RWPE1 (cell line): ENCODE measurements around the gene CASKIN1.
A peak's percentile ranks its signal among the peaks of the same experiment; 100 is the strongest.

Experiments
- CTCF ChIA-PET: fragments of 350-600 bp; sonication (Branson Sonifier 250); formaldehyde crosslinking; extraction: SDS; loops from one replicate; lab custom pipeline; 2021; lab: Yijun Ruan, JAX
- POLR2A ChIA-PET: fragments of 400-600 bp; formaldehyde crosslinking; extraction: SDS; loops from one replicate; lab custom pipeline; 2020; ENCODE audit warnings: antibody characterized with exemption; ENCODE audit not compliant: low non-redundant PET; lab: Yijun Ruan, JAX
- DNase-seq: peaks from one replicate; pipeline ENCODE4 v3.0.0; 2012; ENCODE audit warnings: low spot score
- H3K27ac ChIP-seq: fragments of 450-650 bp; 2 replicates; pipeline ENCODE4 v1.5.1; 2017
- TF ChIP-seq, protein P1 (sequence below): fragments of 450-650 bp; conservative IDR thresholded peaks from 2 replicates; pipeline ENCODE4 v1.5.1; 2017; ENCODE audit warnings: low read depth, mild to moderate bottlenecking

Gene CASKIN1, protein sequence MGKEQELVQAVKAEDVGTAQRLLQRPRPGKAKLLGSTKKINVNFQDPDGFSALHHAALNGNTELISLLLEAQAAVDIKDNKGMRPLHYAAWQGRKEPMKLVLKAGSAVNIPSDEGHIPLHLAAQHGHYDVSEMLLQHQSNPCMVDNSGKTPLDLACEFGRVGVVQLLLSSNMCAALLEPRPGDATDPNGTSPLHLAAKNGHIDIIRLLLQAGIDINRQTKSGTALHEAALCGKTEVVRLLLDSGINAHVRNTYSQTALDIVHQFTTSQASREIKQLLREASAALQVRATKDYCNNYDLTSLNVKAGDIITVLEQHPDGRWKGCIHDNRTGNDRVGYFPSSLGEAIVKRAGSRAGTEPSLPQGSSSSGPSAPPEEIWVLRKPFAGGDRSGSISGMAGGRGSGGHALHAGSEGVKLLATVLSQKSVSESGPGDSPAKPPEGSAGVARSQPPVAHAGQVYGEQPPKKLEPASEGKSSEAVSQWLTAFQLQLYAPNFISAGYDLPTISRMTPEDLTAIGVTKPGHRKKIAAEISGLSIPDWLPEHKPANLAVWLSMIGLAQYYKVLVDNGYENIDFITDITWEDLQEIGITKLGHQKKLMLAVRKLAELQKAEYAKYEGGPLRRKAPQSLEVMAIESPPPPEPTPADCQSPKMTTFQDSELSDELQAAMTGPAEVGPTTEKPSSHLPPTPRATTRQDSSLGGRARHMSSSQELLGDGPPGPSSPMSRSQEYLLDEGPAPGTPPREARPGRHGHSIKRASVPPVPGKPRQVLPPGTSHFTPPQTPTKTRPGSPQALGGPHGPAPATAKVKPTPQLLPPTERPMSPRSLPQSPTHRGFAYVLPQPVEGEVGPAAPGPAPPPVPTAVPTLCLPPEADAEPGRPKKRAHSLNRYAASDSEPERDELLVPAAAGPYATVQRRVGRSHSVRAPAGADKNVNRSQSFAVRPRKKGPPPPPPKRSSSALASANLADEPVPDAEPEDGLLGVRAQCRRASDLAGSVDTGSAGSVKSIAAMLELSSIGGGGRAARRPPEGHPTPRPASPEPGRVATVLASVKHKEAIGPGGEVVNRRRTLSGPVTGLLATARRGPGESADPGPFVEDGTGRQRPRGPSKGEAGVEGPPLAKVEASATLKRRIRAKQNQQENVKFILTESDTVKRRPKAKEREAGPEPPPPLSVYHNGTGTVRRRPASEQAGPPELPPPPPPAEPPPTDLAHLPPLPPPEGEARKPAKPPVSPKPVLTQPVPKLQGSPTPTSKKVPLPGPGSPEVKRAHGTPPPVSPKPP (N-terminal part only)

DNA sequence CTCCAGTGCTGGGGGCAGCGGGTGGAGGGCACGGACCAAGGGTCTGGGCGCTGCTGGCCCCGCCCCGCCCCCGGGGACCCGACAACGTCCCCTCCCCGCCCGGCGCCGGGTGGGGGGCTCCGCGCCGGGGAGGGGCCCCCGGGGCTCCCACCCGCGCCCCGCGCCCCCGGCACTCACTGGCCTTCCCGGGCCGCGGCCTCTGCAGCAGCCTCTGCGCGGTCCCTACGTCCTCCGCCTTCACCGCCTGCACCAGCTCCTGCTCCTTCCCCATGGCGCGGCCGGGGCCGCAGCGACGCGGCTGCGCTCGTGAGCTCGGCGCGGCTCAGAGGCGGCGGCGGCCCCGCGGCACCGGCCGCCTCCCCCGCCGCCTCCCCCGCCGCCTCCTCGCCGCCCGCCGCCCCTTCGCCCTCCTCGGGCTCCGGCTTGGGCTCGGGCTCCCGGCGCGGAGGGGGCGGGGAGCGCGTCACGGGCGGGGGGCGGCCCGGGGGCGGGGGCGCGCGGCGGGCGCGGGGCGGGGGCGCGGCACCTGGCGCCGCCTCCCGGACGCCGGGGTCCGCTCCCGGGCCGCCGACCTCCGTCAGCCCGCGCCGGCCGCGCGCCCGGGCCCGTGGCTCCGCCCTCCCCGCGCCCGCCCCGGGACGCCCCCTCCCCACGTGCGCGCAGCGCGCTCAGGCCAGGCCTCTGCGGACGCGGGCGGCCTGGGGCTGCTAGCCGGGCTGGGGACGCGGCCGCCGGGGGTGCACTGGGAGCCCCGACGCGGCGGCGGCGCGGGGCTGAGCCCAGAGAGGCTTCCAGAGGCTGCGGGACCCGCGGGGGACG is at the start of gene CASKIN1:
TSS of gene CASKIN1 (minus strand) at position 444 of the 819 bp plus-strand sequence. CDS start at position 271, 173 bp downstream.
- TF ChIP-seq, protein P1, sequence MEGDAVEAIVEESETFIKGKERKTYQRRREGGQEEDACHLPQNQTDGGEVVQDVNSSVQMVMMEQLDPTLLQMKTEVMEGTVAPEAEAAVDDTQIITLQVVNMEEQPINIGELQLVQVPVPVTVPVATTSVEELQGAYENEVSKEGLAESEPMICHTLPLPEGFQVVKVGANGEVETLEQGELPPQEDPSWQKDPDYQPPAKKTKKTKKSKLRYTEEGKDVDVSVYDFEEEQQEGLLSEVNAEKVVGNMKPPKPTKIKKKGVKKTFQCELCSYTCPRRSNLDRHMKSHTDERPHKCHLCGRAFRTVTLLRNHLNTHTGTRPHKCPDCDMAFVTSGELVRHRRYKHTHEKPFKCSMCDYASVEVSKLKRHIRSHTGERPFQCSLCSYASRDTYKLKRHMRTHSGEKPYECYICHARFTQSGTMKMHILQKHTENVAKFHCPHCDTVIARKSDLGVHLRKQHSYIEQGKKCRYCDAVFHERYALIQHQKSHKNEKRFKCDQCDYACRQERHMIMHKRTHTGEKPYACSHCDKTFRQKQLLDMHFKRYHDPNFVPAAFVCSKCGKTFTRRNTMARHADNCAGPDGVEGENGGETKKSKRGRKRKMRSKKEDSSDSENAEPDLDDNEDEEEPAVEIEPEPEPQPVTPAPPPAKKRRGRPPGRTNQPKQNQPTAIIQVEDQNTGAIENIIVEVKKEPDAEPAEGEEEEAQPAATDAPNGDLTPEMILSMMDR = no peak
- no peak for DNase-seq
- no peak within 1 kb of the TSS for H3K27ac ChIP-seq
- ChIA-PET CTCF (interaction anchor here (0.7 to 2.5 kb wide), 3 partner anchors 305 to 438 kb away, joined by 3 to 10 read pairs (median 3); no protein-coding TSS in a partner anchor), POLR2A (no interaction called here)

DNA sequence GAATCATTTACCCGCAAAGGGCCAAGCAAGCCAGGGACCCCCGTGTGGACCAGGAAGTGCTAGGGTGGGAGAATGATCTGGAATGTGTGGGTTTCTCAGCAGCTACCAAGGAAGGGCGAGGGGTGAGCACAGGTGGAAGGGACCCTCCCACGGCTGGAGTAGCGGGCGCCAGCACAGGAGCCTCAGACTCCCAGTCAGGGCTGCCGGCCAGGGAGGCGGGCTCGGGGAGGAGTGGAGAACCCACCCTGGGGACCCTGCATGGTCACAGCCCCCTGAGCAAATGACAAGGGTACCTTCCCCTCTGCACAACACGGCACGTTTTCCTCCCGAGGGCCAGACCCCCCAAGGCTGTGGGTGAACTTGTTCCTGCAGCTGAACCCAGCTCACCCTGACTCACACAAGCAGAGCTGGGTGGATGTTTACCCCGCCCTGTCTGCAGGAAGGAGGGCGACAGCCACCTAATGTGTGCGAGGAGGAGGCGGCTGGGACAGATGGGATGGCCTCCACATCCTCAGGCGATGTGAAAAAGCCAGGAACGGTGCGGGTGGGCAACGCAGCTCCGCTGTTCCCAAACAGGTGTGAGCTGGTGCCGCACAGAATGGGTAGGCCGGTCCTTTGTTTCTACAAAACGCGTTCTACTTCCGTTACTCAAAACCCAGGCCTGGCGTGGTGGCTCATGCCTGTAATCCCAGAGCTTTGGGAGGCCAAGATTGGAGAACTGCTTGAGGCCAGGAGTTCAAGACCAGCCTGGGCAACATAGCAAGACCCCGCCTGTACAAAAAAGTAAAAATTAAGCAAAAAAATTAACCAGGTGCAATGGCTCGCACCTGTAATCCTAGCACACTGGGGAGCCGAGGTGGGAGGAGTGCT is 48.8 kb upstream of the CASKIN1 start:
- ChIA-PET POLR2A (interaction anchor here (0.6 kb wide), 1 partner anchor 17 kb away, joined by 4 read pairs; no protein-coding TSS in a partner anchor), CTCF (no interaction called here)
- TF ChIP-seq, protein P1 = no peak
- no peak for DNase-seq
- peak overlapping the region; percentile 21 for H3K27ac ChIP-seq

DNA sequence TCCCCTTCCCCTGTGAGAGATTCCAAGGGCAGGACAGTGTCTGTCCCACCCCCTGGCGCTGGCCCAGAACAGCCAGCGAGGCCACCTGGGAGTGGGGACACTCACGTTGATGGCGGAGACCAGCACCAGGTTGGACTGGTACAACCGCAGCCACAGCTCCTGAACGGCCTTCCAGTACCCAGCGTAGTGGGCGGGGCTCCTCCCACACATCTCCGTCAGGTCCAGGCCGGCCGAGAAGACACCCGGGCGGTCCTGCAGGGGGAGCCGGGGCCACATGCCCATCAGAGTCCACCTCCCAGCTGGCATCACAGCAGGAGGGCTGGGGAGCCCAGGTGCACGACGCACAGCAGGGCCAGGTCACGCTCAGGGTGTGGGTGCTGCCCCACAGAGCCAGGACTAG is 47.9 kb upstream of the CASKIN1 start:
- POLR2A ChIA-PET = no interaction called here
- peak overlapping the region; percentile 21 for H3K27ac ChIP-seq
- TF ChIP-seq, protein P1 = no peak
- DNase-seq = no peak
- CTCF ChIA-PET = no interaction called here

DNA sequence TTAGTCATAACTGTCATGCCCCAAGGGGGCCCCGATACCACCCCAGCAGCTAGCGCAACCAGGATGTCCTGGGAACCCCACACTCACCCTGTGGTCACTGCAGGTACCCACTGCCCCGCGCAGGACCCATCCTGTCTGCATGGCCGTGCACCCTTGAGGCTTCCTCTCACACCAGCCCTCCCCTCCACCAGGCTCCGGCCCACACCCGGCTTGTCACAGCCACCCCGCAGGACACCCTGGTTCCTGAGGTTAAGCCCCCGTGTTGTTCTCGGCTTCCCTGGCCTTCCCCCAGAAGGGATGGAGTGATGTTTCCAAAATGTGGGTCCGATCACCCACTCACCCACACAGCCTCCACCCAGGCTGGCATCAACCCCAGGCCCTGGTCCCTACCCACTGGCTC is 47.4 kb upstream of the CASKIN1 start:
- no peak for DNase-seq
- CTCF ChIA-PET = no interaction called here
- peak overlapping the region; percentile 21; the same call in 1 of the 2 replicates for H3K27ac ChIP-seq
- POLR2A ChIA-PET = no interaction called here
- TF ChIP-seq, protein P1 = no peak

DNA sequence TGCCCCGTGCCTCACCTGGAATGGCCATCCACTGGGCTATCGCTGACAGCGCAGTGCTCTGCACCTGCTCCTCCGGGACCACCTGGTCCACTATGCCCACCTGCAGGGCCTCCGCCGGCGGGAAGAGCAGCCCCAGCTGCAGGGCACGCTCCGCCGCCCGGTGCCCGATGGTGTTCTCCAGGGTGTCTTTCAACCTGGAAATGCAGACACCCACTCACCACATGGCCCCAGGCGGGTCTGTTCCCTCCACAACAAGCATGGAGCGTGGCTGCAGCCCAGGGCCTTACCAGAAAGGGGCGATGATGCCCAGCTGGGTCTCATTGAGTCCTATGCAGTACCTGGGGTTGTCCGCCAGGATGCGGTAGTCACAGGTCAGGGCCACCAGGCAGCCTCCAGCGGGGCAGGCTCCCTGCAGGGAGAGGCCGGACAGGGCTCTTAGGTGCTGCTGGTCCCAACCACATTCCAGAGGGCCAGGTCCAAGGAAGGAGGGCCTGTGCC is 46.7 kb upstream of the CASKIN1 start:
- ChIA-PET CTCF (interaction anchor here (0.6 to 0.7 kb wide), 2 partner anchors 171 to 606 kb away, joined by 3 read pairs; no protein-coding TSS in a partner anchor), POLR2A (no interaction called here)
- no peak for DNase-seq
- peak overlapping the region; percentile 21; the same call in 1 of the 2 replicates for H3K27ac ChIP-seq
- TF ChIP-seq, protein P1 = no peak
